ENCODE data around the gene EXOC3. TPM values are rescaled to one million over a fixed set of nuclear protein-coding genes. Genes with fewer than 3 reads are reported as not detected.

The EXOC3 gene
- total RNA-seq, 1 donor from 2014 or later = 64.6 TPM

DNA sequence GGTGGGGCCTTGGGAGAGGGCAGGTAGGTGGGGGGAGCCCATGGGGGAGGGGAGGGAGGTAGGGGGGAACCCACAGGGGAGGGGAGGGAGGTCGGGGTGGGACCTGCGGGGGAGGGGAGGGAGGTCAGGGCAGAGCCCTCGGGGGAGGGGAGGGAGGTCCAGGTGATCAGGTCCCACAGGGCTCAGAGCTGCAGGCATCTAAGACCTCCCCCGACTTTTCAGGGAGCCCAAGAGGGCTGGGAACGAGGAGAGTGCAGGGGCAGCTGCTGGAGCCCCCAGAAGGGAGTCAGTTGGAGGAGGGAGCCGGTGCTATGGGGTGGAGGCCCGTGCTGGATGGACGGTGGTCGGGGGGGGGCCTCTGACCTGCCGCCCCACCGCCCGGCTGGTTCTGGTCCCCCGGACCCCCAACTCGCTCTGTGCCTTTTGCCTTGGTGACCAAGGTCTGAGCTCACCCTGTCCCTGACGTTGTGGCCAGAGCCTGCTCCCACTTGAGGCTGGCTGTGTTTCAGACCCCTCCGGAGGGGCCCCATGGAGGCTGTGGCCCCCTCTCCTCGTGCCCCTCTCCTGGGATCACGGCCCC lies 49.4 kb downstream of the EXOC3 start:
- Mint-ChIP-seq H3K27ac (no peak overlapping the region), H3K4me1 (ENCODE audit: unreplicated experiment) (peaks cover 5% of the 10 kb centered on the region), H3K4me3 (no peak overlapping the region), H3K9me3 (no peaks in the 10 kb centered on the region), H3K27me3 (peaks cover 36% of the 10 kb centered on the region), H3K36me3 (no peaks in the 10 kb centered on the region)
- no peak for DNase-seq (ENCODE audit: extremely low spot score, unreplicated experiment)
- TF ChIP-seq, protein P1, sequence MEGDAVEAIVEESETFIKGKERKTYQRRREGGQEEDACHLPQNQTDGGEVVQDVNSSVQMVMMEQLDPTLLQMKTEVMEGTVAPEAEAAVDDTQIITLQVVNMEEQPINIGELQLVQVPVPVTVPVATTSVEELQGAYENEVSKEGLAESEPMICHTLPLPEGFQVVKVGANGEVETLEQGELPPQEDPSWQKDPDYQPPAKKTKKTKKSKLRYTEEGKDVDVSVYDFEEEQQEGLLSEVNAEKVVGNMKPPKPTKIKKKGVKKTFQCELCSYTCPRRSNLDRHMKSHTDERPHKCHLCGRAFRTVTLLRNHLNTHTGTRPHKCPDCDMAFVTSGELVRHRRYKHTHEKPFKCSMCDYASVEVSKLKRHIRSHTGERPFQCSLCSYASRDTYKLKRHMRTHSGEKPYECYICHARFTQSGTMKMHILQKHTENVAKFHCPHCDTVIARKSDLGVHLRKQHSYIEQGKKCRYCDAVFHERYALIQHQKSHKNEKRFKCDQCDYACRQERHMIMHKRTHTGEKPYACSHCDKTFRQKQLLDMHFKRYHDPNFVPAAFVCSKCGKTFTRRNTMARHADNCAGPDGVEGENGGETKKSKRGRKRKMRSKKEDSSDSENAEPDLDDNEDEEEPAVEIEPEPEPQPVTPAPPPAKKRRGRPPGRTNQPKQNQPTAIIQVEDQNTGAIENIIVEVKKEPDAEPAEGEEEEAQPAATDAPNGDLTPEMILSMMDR (conservative IDR thresholded peaks at IDR 0.05) = no peak

DNA sequence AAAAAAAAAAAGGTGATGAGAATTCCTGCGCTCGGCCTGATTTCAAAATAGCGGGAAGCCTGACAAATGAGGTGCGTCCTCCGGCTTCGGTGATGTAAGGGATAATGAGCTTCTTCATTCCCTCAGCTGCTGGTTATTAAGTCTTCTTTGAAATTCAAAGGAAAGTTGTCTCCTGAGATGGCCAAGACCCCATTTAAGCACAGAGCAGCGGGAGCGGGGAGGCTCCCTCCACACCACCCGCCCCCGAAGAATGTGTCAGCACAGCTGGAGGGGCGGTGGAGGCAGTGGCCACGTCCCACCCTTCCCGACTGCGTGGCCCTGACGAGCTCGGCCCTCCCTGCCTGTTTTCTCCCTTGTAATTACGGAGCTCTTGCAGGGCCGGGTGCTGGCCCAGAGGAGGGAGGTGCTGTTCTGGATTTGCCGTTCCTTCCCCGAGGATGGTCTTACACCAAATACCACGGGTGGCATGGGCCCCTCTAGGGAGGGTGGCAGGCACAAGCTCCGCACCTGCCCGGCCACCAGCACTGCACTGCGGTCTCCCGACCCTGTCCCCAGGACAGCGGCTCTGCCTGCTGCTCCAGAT lies 50.2 kb downstream of the EXOC3 start:
- H3K27ac Mint-ChIP-seq = no peak overlapping the region
- no peaks in the 10 kb centered on the region for H3K9me3 Mint-ChIP-seq
- TF ChIP-seq, protein P1 (conservative IDR thresholded peaks at IDR 0.05) = no peak
- peaks cover 42% of the 10 kb centered on the region for H3K27me3 Mint-ChIP-seq
- H3K4me3 Mint-ChIP-seq = peak overlapping the region; percentile 51
- DNase-seq (ENCODE audit: extremely low spot score, unreplicated experiment) = no peak
- H3K36me3 Mint-ChIP-seq = no peaks in the 10 kb centered on the region
- peaks cover 5% of the 10 kb centered on the region for H3K4me1 Mint-ChIP-seq (ENCODE audit: unreplicated experiment)

DNA sequence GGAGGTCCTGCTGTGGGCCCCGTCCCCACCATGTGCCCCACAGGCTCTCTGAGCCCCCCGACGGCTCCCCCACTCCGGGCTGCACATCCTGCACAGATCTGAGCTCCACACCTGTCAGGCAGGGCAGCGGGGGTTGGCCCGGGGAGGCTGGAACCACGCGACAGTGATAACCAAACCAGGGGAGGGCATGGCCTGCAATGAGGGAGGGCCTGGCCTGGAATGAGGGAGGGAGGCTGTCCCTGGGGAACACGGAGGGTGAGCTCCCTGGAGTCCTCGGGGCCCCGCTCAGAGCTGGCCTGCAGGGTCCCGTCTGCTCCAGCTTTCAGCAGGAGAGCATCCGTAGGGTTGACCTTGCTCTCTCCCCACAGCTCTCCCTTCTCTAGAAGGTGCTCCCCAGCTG lies 50.8 kb downstream of the EXOC3 start:
- Mint-ChIP-seq H3K27me3 (peaks cover 48% of the 10 kb centered on the region), H3K4me3 (no peak overlapping the region)
- TF ChIP-seq, protein P1 (conservative IDR thresholded peaks at IDR 0.05) = no peak

DNA sequence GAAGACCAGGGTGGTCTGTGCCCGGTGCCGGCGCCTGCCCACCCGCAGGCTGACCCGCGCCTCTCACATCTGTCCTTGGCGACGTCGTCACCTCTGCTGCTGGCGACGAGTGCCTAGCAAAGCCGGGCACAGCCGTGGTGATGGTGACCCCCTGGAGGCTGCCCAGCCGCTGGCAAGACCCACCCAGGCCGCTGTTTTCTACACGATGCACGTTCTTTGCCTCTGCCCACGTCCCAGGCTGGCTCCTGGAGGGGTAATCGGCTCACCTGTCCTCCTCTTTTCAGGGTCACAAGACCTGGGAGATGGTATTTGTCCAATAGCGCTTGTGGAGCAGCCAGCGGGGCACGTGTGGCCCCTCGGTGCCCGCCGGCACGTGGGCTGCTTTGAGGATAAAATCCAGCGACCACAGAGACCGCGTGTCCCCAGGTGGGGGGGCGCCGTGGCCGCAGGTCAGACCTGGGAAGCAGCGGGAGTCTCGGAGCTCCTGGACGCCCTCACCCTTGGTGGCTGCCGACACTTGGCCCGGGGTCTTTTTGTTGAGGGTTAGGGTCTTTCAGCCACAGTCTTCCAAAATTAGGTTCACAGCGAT lies 51.8 kb downstream of the EXOC3 start:
- no peaks in the 10 kb centered on the region for H3K9me3 Mint-ChIP-seq
- TF ChIP-seq, protein P1 (conservative IDR thresholded peaks at IDR 0.05) = no peak
- peaks cover 5% of the 10 kb centered on the region for H3K4me1 Mint-ChIP-seq (ENCODE audit: unreplicated experiment)
- no peak overlapping the region for H3K4me3 Mint-ChIP-seq
- H3K27ac Mint-ChIP-seq = no peak overlapping the region
- peaks cover 55% of the 10 kb centered on the region for H3K27me3 Mint-ChIP-seq
- DNase-seq (ENCODE audit: extremely low spot score, unreplicated experiment) = no peak
- H3K36me3 Mint-ChIP-seq = no peaks in the 10 kb centered on the region

More for the DNA sequence above, 50.8 kb downstream of the EXOC3 start:
- peaks cover 5% of the 10 kb centered on the region for H3K4me1 Mint-ChIP-seq (ENCODE audit: unreplicated experiment)
- no peaks in the 10 kb centered on the region for H3K9me3 Mint-ChIP-seq
- DNase-seq (ENCODE audit: extremely low spot score, unreplicated experiment) = no peak
- no peaks in the 10 kb centered on the region for H3K36me3 Mint-ChIP-seq
- no peak overlapping the region for H3K27ac Mint-ChIP-seq

DNA sequence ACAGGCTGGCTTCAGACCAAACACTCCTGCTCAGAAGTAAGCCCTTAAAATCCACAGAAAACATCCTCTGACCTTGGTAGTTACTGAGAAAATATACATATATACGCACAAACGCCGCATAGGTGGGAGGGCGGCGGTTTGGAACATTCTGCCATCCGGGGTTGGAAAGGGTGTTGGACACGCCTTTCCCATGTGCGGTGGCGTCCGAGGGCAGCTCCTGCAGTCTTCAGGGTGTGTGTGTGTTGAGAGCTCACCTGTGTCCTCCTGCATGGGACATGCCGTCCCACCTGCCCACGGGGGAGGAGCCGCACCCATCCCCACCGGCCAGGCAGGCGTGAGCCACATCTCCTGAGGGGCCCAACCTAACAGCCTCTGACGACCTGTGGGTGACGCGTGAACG lies 53.1 kb downstream of the EXOC3 start:
- TF ChIP-seq, protein P1 (conservative IDR thresholded peaks at IDR 0.05) = no peak
- Mint-ChIP-seq H3K4me3 (no peak overlapping the region), H3K9me3 (no peaks in the 10 kb centered on the region), H3K4me1 (ENCODE audit: unreplicated experiment) (peaks cover 5% of the 10 kb centered on the region), H3K36me3 (no peaks in the 10 kb centered on the region), H3K27ac (no peak overlapping the region), H3K27me3 (peaks cover 55% of the 10 kb centered on the region)
- no peak for DNase-seq (ENCODE audit: extremely low spot score, unreplicated experiment)
